Smooth muscle cell (in vitro differentiated cells): ENCODE measurements around the gene OR51B4. TPM values are rescaled to one million over a fixed set of nuclear protein-coding genes. Genes with fewer than 3 reads are reported as not detected.

Experiments
- DNase-seq: peaks from one replicate; lab custom pipeline; 2025; ENCODE audit not compliant: unreplicated experiment; lab: John Stamatoyannopoulos, UW
- H2AFZ ChIP-seq: fragments of 200-600 bp; sonication (generic); 2 replicates; pipeline ENCODE4 v1.6.0; 2016; ENCODE audit warnings: antibody characterized with exemption, low read depth, mild to moderate bottlenecking
- H3F3A ChIP-seq: fragments of 200-600 bp; sonication (generic); 2 replicates; pipeline ENCODE4 v1.6.0; 2017; ENCODE audit warnings: antibody characterized with exemption, low read depth
- H3K27ac ChIP-seq: fragments of 200-600 bp; sonication (generic); 2 replicates; pipeline ENCODE4 v1.5.1; 2016; ENCODE audit warnings: low read depth, mild to moderate bottlenecking
- H3K27me3 ChIP-seq: fragments of 200-600 bp; sonication (generic); 2 replicates; pipeline ENCODE4 v1.6.1; 2016; ENCODE audit warnings: low read depth, mild to moderate bottlenecking
- H3K36me3 ChIP-seq: fragments of 200-600 bp; sonication (generic); 2 replicates; pipeline ENCODE4 v1.5.1; 2016; ENCODE audit warnings: low read depth
- H3K4me1 ChIP-seq: fragments of 200-600 bp; sonication (generic); 2 replicates; pipeline ENCODE4 v1.5.1; 2016; ENCODE audit warnings: low read depth
- H3K4me2 ChIP-seq: fragments of 200-600 bp; sonication (generic); 2 replicates; pipeline ENCODE4 v1.6.0; 2016; ENCODE audit warnings: mild to moderate bottlenecking
- H3K4me3 ChIP-seq: fragments of 200-600 bp; sonication (generic); 2 replicates; pipeline ENCODE4 v1.5.1; 2016; ENCODE audit warnings: mild to moderate bottlenecking
- H3K79me2 ChIP-seq: fragments of 200-600 bp; sonication (generic); 2 replicates; pipeline ENCODE4 v1.6.0; 2016; ENCODE audit warnings: low read depth, mild to moderate bottlenecking
- H3K9ac ChIP-seq: fragments of 200-600 bp; sonication (generic); 2 replicates; pipeline ENCODE4 v1.6.0; 2016; ENCODE audit warnings: low read depth
- H3K9me3 ChIP-seq: fragments of 200-600 bp; sonication (generic); replicated peaks from 2 replicates; pipeline ENCODE4 v1.5.1; 2016; ENCODE audit warnings: low read depth
- H4K20me1 ChIP-seq: fragments of 200-600 bp; sonication (generic); 2 replicates; pipeline ENCODE4 v1.6.0; 2016; ENCODE audit warnings: low read depth
- CTCF ChIP-seq: fragments of 200-600 bp; sonication (generic); IDR thresholded peaks from 2 replicates; pipeline ENCODE4 v1.5.1; 2017; ENCODE audit warnings: borderline replicate concordance, mild to moderate bottlenecking, antibody characterized with exemption; ENCODE audit not compliant: insufficient read depth, poor library complexity, severe bottlenecking
- WGBS: methylation state at CpG from one replicate; pipeline ENCODE4 v1.1.7; 2016; ENCODE audit warnings: low lambda C conversion rate; 5-methylcytosine and 5-hydroxymethylcytosine counted together
- polyA plus RNA-seq: library from polyadenylated mRNA; unstranded; fragments of >200 nt; fragmentation: Nextera tagmentation; extraction: Ambion mirVana; gene quantifications from 2 replicates; pipeline ENCODE4 v1.2.1, GENCODE V29; 2016
- total RNA-seq: library from RNA; depleted of rRNA; stranded (reverse); fragments of >200 nt; gene quantifications from 2 replicates; pipeline ENCODE4 v1.2.3, GENCODE V29; 2014

OR51B4 gene
- total and polyA plus RNA-seq, 2 experiments from 2014 or later = not detected

GRCh38 chr11:5279471-5280090 is 22.2 kb downstream of the OR51B4 start:
- TF ChIP-seq CTCF = no peak
- Histone ChIP-seq H4K20me1 (no peaks in the 10 kb centered on the region), H3K27ac (no peak overlapping the region), H3K36me3 (no peaks in the 10 kb centered on the region), H3K4me2 (no peak overlapping the region), H3K9ac (no peak overlapping the region), H2AFZ (no peak overlapping the region), H3K9me3 (no peaks in the 10 kb centered on the region), H3K79me2 (no peaks in the 10 kb centered on the region), H3K4me1 (no peaks in the 10 kb centered on the region), H3K4me3 (no peak overlapping the region), H3F3A (no peaks in the 10 kb centered on the region), H3K27me3 (no peaks in the 10 kb centered on the region)
- WGBS = 92% methylated on average over 4 of the region's 4 CpGs
- no peak for DNase-seq

- no peaks in the 10 kb centered on the region for H3K36me3 ChIP-seq
- H4K20me1 ChIP-seq = no peaks in the 10 kb centered on the region
- no peak overlapping the region for H3K4me2 ChIP-seq
- 100% methylated on average over 1 of the region's 1 CpG for WGBS
- H3K27me3 ChIP-seq = no peaks in the 10 kb centered on the region
- no peak for TF ChIP-seq CTCF
- H3F3A ChIP-seq = no peaks in the 10 kb centered on the region
- no peaks in the 10 kb centered on the region for H3K4me1 ChIP-seq
- no peak for DNase-seq
- H3K9me3 ChIP-seq = no peaks in the 10 kb centered on the region
- H2AFZ ChIP-seq = no peak overlapping the region
- H3K4me3 ChIP-seq = no peak overlapping the region
- no peak overlapping the region for H3K9ac ChIP-seq
- H3K27ac ChIP-seq = no peak overlapping the region
- no peaks in the 10 kb centered on the region for H3K79me2 ChIP-seq
Observed at GRCh38 chr11:5277807-5278382, 23.9 kb downstream of the OR51B4 start.

GRCh38 chr11:5276697-5277096 is 25.0 kb downstream of the OR51B4 start:
- Histone ChIP-seq H3K79me2 (no peaks in the 10 kb centered on the region), H3K27me3 (no peaks in the 10 kb centered on the region), H3K4me2 (no peak overlapping the region), H4K20me1 (no peaks in the 10 kb centered on the region), H3K4me1 (no peaks in the 10 kb centered on the region), H3K27ac (no peak overlapping the region), H3F3A (no peaks in the 10 kb centered on the region), H3K9ac (no peak overlapping the region), H2AFZ (no peak overlapping the region), H3K36me3 (no peaks in the 10 kb centered on the region), H3K9me3 (no peaks in the 10 kb centered on the region), H3K4me3 (no peak overlapping the region)
- DNase-seq = no peak
- 90% methylated on average over 2 of the region's 2 CpGs for whole genome bisulfite sequencing
- TF ChIP-seq CTCF = no peak
